NCI-H2171 (cell line): ENCODE measurements around the gene USP1.

Source experiments
- DNase-seq: peaks from one replicate; lab custom pipeline; 2025; lab: John Stamatoyannopoulos, UW

Gene USP1

DNA sequence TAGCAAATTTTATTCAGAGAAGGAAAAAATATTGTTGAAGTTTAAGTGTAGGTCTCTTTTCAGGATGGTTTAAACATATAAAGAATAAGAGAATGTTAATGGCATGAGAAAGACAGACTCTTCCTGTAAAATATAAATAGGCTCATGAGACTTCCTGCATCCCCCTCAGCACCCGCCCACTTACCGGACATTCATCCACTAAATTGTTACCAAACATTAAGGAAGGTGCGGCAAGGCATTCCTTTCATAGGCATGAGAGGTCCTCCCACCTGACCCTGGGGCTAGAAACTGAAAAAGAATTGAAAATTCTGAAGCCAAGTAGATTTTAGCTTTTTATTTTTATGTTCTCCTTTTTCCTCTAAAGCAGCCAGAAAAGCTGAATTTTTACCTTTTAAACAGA, 10.6 kb upstream of the USP1 start:
- no peak for DNase-seq

DNA sequence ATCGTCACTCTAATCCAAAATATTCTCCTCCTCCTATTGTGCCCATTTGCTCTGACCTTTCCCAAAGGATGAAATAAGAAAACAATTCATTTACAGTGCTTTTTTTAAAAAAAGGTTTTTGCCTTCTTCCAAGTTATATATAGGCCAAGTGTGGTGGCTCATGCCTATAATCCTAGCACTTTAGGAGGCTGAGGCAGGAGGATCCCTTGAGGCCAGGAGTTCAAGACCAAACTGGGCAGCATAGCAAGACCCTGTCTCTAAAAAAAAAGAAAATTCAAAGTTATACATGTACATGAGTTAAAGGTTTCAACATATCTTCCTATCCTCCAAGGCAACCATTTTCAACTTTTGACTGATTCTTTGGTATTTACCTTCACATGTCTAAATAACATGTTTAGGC, 10.1 kb upstream of the USP1 start:
- DNase-seq, result no peak

DNA sequence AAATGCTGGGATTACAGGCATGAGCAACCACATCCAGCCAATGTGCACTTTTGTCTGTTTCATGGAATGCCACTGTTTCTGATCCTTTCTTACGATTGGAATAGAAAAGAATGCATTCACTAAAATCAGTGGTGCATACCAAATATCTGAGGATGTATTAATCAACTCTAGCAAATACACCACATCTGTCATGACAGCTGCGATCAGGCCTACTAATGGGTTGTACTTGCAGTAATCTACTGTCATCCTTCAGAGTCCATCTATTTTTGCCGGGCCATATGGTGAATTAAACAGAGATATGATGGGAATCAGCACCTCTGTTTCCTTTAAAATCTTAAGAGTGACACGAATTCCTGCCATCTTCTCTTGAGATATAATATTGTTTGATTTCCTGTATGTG, 8.5 kb upstream of the USP1 start:
- DNase-seq, result peak; percentile 80

DNA sequence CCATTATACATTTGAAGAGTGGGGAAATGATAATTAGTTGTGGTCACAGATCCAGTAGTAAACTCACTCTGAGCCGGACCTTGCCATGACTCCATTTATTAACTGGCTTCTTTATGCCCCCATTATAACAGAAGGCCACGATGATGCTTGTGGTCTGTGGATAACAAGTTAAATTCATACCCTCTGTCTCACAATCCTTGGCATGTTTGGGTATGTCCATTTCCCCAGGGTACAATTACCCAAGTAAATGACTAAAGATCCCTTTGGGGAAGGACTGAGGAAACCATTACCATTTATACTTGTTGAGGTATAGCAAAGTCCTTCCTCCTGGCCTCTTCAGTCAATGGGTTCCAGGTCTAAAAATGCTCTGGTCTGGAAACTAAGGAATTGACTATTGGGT, 7.3 kb upstream of the USP1 start:
- no peak for DNase-seq

DNA sequence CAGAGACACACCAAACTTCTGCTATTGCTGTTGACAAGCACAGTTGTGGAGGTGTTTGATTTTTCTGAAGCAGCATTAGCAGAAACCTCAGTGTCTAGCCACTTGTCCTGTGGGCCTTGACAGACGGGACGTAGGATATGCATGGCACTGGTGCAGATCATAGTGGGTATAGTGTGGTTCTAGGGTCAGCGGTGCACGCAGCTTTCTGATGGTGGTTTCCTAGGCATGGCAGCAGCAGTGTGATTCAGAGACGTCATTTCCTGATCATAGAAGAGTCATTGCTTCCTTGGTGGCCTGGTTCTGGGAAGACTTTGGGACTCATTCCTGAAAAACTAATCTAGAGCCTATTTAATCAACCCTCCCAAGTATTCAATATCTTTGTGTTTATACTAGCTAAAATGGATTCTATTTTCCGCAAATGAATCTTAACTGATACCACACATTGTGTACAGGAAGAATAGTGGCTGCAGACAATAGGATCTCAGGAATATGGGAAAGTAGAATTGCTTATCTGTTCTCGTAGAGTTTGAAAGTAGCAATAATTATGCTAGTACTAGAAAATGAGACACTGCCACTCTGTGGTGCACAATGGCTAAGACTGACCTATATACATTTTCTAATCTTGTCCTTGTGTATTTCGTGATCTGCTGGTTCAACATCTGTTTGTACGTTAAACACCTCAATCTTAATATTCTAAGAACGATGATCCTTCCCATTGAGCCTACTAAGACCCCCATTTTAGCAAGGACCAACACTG, 2.8 kb upstream of the USP1 start:
- no peak for DNase-seq

DNA sequence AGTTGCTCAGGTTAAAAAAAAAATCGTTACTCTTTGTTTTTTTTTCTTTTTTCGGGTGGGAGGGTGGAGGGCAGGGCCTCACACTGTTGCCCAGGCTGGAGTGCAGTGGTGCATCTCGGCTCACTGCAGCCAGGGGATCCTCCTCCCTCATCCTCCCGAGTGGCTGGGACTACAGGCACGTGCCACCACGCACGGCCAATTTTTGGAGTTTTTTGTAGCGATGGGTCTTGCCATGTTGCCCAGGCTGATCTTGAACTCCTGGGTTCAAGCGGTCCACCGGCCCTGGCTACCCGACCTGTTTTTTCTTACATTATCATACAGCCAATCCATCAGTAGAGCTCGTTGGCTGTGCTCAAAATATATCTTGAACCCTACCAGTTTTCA, 2.2 kb upstream of the USP1 start:
- DNase-seq, result no peak

DNA sequence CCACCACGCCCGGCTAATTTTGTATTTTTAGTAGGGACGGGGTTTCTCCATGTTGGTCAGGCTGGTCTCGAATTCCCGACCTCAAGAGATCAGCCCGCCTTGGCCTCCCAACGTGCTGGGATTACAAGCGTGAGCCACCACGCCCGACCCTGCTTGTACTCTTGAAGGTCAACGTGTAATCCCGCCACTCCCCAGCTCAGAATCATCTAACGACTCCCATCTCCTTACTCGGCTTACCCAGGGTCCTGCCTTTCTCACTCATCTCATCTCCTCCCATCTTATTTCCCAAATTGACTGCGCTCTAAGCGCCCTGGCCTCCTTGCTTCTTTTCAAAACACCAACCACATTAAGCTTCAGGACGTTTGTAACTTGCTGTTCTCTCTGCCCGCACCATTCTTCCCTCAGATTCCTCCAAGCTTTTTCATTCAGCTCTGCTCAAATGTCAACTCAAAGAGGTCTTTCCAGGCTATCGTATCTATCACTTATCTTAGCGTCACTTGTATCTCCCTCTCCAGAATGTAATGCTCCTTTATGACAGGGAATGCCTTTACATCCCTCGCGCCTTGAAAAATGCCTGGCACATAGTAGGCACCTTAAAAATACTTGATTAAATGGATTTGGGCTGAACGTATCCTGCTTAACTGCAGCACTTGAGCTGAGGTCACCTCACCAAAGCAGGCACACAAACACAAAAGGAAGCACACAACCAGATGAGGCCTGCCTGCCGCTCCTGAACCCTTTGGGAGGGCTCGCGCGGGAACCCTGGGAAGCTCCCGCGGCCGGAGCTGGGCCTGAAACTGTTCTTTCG, 1.4 kb upstream of the USP1 start:
- peak; percentile 70 for DNase-seq

DNA sequence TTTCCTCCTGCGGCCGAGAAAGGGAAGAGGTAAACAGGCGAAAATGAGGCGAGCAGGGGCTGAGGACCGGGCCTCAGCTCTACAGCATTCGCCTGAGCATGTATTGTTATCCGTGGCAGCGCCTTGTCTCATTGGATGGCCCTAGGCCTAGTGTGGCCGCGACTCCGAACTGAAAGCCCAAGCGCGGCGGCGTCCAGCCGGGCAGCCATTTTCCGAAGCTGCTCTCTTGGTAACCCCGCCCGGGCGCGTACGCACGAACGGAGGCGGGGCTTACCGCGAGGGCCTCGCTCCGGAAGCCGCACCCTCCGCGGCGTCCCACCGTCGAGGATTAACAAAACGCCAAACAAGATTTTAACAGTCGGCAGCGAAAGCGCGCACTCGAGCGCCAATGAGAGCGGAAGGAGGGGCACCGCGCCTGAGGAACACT, 797 bp upstream of the USP1 start:
- DNase-seq, result peak; percentile 100

DNA sequence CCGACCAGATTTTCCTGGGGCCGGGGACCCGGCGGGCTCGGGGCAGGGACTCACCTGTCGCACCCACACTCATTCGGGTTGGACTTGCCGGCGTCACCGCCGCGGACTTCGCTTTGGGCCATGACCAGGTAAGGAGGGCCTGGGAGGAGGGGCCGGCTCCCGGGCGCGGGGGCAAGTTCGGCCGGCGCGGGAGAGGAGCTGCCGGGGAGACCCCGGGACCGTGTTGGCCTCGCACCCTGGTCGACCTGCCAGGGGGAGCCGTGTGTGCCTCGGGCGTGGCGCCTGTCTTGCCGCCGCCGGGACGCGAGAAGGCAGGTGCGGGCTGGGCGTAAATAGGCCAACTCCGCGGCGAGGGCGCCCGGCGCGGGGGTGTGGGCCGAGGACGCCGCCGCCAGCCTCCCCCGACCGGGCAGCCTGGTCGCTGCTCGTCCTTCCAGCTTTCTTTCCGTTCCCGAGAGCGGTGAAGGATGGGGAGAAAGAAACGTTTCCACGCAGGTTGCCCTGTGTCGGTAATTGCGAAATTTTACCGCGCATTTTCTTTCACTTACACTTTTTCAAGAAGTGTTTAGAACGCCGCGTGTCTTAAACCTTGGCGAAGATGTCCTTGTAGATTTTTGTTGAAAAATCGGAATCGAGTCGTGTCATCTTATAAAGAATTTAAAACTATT, 558 bp downstream of the USP1 start:
- DNase-seq, result no peak

DNA sequence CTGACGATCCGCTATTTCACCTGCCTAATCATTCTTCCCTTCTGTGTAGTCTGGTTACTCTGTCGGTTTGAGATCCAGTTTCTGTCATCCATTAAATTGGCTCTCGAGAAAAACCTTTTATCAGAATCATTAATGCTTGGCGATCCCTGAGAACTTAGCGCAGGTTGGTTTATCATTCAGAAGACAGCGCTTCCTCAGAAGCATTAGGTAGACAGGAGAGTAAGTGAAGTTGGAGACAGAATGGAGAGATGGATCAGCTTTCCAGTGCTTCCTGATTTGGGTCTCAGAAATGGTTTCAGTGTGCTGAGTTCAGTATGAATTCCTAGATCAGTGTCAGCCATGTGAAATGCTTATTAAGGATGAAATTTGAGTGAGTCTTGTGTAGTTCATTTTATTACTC, 1.3 kb downstream of the USP1 start:
- DNase-seq, result no peak

DNA sequence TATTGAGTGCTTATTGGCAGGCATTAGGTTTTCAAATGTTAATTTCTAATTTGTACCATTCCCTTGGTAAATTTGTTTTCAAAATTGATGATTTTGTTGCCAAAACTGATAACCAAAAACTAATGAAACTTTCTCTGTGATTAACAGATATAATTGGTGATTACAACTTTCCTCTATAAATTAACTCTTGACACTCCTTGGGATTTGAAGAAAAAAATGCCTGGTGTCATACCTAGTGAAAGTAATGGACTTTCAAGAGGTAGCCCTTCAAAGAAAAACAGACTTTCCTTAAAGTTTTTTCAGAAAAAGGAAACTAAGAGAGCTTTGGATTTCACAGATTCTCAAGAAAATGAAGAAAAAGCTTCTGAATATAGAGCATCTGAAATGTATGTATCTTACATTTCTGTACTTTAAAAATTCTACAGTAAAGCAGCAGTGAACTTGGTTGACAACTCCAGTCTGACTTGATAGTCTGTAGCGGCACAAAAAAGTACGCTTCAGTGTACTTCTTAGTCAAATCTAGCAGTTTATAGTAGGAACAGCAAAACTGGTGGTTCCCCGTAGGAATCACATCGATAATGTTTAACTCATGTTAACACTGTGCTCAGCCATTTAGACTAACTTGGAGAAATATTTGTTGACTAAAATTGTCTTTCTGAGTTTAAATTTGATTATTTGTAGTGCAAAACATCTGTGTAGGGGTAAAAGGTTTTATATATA, 3.0 kb downstream of the USP1 start:
- no peak for DNase-seq

DNA sequence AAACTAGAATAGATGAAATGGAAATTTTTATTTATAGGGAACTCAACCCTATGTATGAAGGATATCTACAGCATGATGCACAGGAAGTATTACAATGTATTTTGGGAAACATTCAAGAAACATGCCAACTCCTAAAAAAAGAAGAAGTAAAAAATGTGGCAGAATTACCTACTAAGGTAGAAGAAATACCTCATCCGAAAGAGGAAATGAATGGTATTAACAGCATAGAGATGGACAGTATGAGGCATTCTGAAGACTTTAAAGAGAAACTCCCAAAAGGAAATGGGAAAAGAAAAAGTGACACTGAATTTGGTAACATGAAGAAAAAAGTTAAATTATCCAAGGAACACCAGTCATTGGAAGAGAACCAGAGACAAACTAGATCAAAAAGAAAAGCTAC, 7.9 kb downstream of the USP1 start:
- DNase-seq, result no peak

DNA sequence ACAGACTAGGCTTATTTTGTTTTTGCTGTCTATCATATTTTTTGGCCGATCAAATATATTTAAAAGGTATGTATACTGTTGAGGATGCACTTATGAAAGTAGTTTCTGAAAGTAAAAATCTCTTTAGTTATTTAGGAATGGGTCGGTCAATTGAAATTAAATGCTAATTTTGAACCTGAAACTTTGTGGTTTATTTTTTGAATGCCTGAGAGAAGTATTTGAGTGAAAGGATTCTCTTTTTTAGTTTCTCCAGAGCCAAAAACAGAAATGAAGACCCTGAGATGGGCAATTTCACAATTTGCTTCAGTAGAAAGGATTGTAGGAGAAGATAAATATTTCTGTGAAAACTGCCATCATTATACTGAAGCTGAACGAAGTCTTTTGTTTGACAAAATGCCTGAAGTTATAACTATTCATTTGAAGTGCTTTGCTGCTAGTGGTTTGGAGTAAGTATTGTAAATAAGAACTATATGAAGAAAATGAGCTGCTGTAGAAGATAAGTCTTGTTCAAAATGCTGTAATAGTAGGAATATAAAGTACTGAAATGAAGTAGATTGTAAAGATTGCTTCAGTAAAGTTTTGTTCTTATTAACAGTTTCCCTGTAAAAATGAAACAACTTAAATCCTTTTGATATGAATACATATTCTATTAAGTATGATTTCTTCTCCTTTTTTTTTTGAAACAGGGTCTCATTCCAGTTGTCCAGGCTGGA, 11.5 kb downstream of the USP1 start:
- DNase-seq, result no peak

DNA sequence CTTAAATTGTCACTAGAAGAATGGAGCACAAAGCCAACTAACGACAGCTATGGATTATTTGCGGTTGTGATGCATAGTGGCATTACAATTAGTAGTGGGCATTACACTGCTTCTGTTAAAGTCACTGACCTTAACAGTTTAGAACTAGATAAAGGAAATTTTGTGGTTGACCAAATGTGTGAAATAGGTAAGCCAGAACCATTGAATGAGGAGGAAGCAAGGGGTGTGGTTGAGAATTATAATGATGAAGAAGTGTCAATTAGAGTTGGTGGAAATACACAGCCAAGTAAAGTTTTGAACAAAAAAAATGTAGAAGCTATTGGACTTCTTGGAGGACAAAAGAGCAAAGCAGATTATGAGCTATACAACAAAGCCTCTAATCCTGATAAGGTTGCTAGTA, 13.5 kb downstream of the USP1 start:
- no peak for DNase-seq

DNA sequence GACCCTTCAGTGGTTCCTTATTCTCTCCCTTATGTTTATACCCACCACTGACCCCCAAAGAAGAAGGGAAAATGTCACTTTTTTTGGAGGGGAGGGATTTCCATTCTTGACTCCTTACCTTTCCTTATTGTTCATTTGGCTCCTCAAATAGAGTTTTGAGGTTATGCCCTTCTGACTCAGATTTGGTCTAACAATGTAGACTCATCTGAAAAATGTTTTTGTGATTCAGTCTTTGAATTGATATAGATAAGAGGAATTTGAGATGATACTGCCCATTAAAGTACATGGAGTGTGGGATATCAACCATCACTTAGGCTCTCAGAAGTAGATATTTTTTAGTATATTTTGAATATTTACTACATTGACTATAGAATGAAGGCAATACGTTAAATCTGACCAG, 16.1 kb downstream of the USP1 start:
- DNase-seq, result no peak

DNA sequence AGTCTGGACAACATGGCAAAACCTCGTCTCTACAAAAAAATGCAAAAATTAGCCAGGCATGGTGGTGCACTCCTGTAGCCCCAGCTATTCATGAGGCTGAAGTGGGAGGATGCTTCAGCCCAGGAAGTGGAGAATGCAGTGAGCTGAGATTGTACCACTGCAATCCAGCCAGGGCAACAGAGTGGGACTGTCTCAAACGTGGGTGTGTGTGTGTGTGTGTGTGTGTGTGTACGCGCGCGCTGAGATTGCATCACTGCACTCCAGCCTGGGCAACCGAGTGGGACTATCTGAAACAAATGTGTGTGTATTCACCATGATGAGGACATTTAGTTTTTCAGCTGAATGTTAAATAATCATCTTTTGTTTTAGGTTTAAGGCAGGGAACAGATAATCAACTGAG, 21.1 kb downstream of the USP1 start:
- DNase-seq, result no peak

DNA sequence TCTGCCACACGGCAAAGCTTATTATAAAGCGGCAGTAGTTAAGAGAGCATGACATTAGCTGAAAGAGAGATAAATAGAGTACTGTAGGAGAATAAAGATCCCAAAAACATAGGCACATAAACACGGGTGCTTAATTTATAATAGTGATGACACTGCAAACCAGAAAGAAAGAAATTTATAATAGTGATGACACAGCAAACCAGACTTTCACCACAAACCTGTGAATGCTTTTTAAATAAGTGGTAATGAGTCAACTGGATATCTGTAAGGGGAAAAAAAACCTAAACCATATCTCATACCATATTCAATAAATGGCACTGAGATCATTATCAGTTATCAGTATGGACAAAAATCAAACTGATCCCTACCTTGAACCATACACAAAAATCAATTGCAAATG, 25.5 kb downstream of the USP1 start:
- DNase-seq, result no peak

DNA sequence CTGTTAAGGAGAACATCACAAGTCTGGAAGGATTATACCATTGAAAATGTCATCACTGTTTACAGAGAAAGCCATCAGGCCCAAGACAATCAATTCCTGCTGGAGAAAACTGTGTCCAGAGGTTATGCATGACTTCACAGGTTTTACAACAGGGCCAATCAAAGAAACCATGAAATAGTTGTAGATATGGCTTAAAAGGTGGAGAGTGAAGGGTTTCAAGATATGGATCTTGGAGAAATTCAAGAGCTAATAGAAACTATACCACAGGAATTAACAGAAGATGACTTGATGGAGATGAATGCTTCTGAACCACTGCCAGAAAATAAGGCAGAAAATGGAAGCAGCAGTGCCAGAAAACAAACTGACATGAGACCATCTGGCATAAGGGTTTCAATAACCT, 30.2 kb downstream of the USP1 start:
- DNase-seq, result peak; percentile 54

DNA sequence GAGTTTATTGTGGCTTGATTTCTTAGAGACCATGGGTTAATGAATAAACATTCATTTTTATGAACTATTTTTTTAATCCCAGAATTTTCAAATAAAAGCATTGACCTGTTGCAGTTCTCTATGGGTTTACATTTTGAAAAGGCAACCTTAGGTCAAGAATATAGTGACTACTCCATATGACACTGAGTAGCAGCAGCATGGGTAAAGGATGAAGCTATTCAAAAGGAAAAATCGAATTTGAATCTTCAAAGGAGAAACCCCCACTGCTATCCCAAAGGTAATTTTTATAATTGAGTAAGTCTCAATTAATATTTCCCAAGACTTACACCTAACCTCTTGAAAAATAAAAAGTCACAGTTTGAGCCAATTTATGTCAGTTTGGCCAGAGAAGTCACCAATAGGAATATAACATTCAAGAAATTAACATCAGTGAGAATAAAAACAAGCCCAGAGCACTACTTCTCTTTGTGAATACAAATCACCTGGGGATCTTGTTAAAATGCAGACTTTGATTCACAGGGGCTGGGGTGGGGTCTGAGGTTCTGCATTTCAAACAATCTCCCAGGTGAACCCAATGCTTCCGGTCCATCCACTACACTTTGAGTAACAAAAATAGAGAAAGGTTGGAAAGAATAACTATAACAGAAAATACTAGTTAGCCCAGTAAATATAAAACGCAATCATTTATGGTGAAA, 39.8 kb downstream of the USP1 start:
- no peak for DNase-seq

DNA sequence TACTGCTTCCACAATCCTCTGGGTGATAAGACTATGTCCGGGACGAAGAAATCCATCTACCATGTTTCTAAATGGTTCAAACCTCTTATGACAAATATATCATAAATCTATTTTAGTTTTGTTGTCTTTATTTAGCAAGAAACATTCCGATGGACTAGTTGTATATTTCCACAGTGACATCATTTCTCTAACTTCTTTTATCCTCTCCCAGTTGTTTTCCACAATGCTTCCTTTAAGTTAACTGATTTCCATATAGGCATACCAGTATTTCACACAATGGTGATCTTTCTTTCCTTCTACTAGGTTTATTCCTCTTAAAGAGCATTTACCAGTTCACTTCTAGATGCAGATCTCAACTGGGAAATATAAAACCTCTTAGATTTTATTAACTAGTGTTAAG, 44.8 kb downstream of the USP1 start:
- no peak for DNase-seq

DNA sequence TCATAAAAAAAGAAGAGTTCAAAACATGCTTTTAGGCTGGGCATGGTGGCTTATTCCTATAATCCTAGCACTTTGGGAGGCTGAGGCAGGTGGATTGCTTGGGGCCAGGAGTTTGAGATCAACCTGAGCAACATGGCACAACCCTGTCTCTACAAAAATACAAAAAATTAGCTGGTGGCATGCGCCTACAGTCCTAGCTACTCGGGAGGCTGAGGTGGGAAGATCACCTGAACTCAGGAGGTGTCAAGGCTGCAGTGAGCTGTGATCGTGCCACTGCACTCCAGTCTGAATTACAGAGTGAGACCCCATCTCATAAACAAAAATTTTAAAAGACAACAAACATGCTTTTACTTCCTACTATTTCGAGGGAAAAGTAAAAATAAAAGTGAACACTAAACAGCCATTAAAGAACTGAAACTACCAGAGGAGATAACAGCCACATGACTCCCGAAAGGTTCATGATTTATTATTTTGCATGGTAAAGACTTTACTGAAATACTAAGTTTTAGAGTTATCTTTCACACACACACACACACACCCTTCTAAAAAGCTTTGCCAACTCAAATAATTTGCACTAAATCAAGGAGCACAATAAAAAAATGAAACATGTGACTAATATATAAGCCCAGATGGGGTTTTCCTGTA, 48.1 kb downstream of the USP1 start:
- no peak for DNase-seq
